ENCODE data around the gene HPSE2. TPM values are rescaled to one million over a fixed set of nuclear protein-coding genes. Genes with fewer than 3 reads are reported as not detected.

The HPSE2 gene
- total and polyA plus RNA-seq, 4 donors, result 0.05 TPM; not detected in 3

GRCh38 chr10:98644466-98644865 is 591.2 kb downstream of the HPSE2 start:
- H3K4me1 ChIP-seq (ENCODE audit: control insufficient read depth in 4 of 4, insufficient read depth in 4 of 4, low read length in 3 of 4), result no peaks in the 10 kb centered on the region
- 85% methylated on average over 1 of the region's 1 CpG for WGBS

GRCh38 chr10:98642281-98642680 is 593.4 kb downstream of the HPSE2 start:
- no peak for DNase-seq (ENCODE audit: low spot score)
- Histone ChIP-seq H3K27ac (ENCODE audit: low read depth in 1 of 2, low read length in 2 of 2) (no peak overlapping the region), H3K4me1 (ENCODE audit: control insufficient read depth in 4 of 4, insufficient read depth in 4 of 4, low read length in 3 of 4) (no peaks in the 10 kb centered on the region), H3K9ac (ENCODE audit: low read depth in 1 of 2, low read length in 2 of 2) (no peak overlapping the region), H3K4me3 (ENCODE audit: low read depth in 1 of 3, low read length in 3 of 3) (no peak overlapping the region), H3K27me3 (ENCODE audit: control insufficient read depth in 4 of 4, insufficient read depth in 4 of 4, low read length in 3 of 4) (peaks cover 0 to 10% (median 0%) of the 10 kb centered on the region in 4 donors), H3K36me3 (ENCODE audit: control insufficient read depth in 4 of 4, insufficient read depth in 3 of 4, low read depth in 1 of 4, low read length in 3 of 4) (no peaks in the 10 kb centered on the region), H3K9me3 (ENCODE audit: control insufficient read depth in 4 of 4, low read length in 3 of 4) (no peaks in the 10 kb centered on the region)
- TF ChIP-seq SP1 (IDR thresholded peaks at IDR 0.05) (no peak), RXRA (IDR thresholded peaks at IDR 0.05) (no peak), FOXA1 (IDR thresholded peaks at IDR 0.05) (no peak), TAF1 (conservative IDR thresholded peaks at IDR 0.05) (no peak), FOXA2 (IDR thresholded peaks at IDR 0.05) (no peak), CTCF (IDR thresholded peaks at IDR 0.05; ENCODE audit: low read depth, low read length, missing input control) (no peak), HNF4A (conservative IDR thresholded peaks at IDR 0.05) (no peak), ATF3 (IDR thresholded peaks at IDR 0.05) (no peak), MAX (IDR thresholded peaks at IDR 0.05) (no peak), ZBTB33 (IDR thresholded peaks at IDR 0.05) (no peak), JUND (IDR thresholded peaks at IDR 0.05) (no peak)
- 92% methylated on average over 2 of the region's 2 CpGs for WGBS

More at GRCh38 chr10:98644466-98644865, 591.2 kb downstream of the HPSE2 start:
- TF ChIP-seq YY1 (IDR thresholded peaks at IDR 0.05) (no peak), SP1 (IDR thresholded peaks at IDR 0.05) (no peak), JUND (IDR thresholded peaks at IDR 0.05) (no peak), TAF1 (conservative IDR thresholded peaks at IDR 0.05) (no peak), ATF3 (IDR thresholded peaks at IDR 0.05) (no peak), EGR1 (IDR thresholded peaks at IDR 0.05; ENCODE audit: low read depth in 2 of 2) (no peak), FOXA2 (IDR thresholded peaks at IDR 0.05) (no peak), RXRA (IDR thresholded peaks at IDR 0.05) (no peak), RAD21 (IDR thresholded peaks at IDR 0.05) (no peak), NR2F2 (IDR thresholded peaks at IDR 0.05) (no peak), CTCF (IDR thresholded peaks at IDR 0.05; ENCODE audit: low read depth, low read length, missing input control) (no peak), HNF4G (IDR thresholded peaks at IDR 0.05) (no peak)
- H3K4me3 ChIP-seq (ENCODE audit: low read depth in 1 of 3, low read length in 3 of 3), result no peak overlapping the region
- no peaks in the 10 kb centered on the region for H3K36me3 ChIP-seq (ENCODE audit: control insufficient read depth in 4 of 4, insufficient read depth in 3 of 4, low read depth in 1 of 4, low read length in 3 of 4)
- no peak overlapping the region for H3K27ac ChIP-seq (ENCODE audit: low read depth in 1 of 2, low read length in 2 of 2)
- no peak overlapping the region for H3K9ac ChIP-seq (ENCODE audit: low read depth in 1 of 2, low read length in 2 of 2)
- H3K9me3 ChIP-seq (ENCODE audit: control insufficient read depth in 4 of 4, low read length in 3 of 4), result no peaks in the 10 kb centered on the region
- peaks cover 0 to 10% (median 0%) of the 10 kb centered on the region in 4 donors for H3K27me3 ChIP-seq (ENCODE audit: control insufficient read depth in 4 of 4, insufficient read depth in 4 of 4, low read length in 3 of 4)
- no peak for DNase-seq (ENCODE audit: low spot score)
